NB4 (cell line): Measurements from ENCODE around the gene VANGL2.

Experiments used
- DNase-seq: peaks from one replicate; pipeline ENCODE4 v3.0.0; 2010; ENCODE audit warnings: low read depth
- H3K4me3 ChIP-seq: one replicate; pipeline ENCODE4 v1.5.1; 2011; ENCODE audit warnings: mild to moderate bottlenecking, low read depth, low read length, moderate library complexity
- CTCF ChIP-seq: IDR thresholded peaks from one replicate; pipeline ENCODE4 v1.5.1; 2012; ENCODE audit warnings: low read depth, low read length
- MAX ChIP-seq: IDR thresholded peaks from 2 replicates; pipeline ENCODE4 v1.6.1; 2011; ENCODE audit warnings: low read depth, low read length
- MYC ChIP-seq: IDR thresholded peaks from 2 replicates; pipeline ENCODE4 v1.6.1; 2011; ENCODE audit warnings: low read depth, low read length
- POLR2A ChIP-seq: IDR thresholded peaks from 2 replicates; pipeline ENCODE4 v1.6.1; 2011; ENCODE audit warnings: mild to moderate bottlenecking; ENCODE audit not compliant: insufficient read length; ENCODE audit errors: extremely low read depth

The VANGL2 gene

GRCh38 chr1:160367516-160367900 is 32.9 kb upstream of the VANGL2 start:
- no peak for DNase-seq
- TF ChIP-seq POLR2A (no peak), CTCF (no peak), MYC (no peak), MAX (no peak)
- no peak overlapping the region for H3K4me3 ChIP-seq

DNA sequence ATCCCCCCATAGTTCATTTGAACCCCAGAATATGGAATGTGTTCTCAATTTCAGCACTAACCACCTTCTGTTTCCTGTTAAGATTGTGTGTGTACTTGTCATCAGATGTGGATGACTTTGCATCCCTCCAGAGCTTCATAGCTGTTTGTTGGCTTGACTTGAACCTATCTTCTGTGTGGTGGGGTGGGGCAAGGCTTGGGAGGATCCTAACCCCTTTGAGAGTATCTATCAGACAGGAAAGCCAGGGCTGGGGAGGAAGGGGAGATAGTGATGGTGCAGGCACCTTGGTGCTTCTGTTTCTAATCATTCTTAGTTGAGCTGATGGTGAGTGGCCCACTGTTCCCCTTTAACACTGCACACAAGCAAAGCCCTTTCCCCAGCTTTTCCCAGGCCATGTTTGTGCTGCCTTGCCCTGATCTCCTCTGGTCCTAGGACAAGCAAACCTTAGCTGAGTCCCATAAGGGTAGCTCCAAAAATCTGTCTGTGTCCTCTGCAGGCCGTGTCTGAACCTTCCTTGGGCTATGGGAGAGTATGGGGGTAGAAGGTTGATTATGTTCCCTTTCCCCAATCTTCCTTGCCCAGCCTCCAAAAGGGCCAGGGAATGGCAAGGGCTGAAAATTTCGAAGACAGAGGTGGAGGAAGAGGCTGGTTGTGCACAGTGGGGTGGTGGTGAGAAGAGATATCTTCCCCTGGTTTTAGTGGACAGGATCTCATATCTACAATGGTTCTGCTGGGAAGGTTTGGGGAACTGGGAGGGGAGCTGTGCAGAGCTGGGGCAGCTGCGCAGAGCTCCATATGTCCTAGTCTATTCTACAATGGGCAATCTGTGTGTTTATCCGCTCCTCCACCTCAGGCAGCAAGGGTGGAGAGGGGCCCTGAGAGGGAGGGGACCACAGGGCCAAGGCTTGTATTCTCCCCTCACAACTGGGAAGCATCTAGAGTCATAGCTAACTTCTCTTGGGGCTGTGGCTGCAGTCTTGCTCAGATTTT is 32.1 kb upstream of the VANGL2 start:
- no peak overlapping the region for H3K4me3 ChIP-seq
- TF ChIP-seq CTCF, result no peak
- TF ChIP-seq MAX, result no peak
- DNase-seq, result no peak

DNA sequence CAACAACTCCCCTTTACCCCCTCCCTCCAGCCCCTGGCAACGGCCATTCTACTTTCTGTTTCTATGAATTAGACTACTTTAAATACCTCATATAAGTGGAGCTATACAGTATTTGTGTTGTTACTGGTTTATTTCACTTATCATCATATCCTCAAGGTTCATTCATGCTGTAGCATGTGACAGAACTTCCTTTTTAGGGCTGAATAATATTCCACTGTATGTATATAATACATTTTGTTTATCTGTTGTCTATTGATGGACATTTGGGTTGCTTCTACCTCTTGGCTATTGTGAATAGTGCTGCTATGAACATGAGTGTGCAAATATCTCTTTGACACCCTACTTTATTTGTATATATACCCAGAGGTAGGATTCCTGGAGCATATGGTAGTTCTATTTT is 31.3 kb upstream of the VANGL2 start:
- no peak for DNase-seq
- TF ChIP-seq POLR2A, result no peak
- no peak for TF ChIP-seq CTCF
- TF ChIP-seq MAX, result no peak
- no peak for TF ChIP-seq MYC
- no peak overlapping the region for H3K4me3 ChIP-seq

GRCh38 chr1:160370561-160371345 is 29.6 kb upstream of the VANGL2 start:
- no peak overlapping the region for H3K4me3 ChIP-seq
- TF ChIP-seq CTCF (no peak), MAX (no peak), POLR2A (no peak), MYC (no peak)
- no peak for DNase-seq

- TF ChIP-seq MYC (no peak), CTCF (no peak), MAX (no peak), POLR2A (no peak)
- DNase-seq, result no peak
- no peak overlapping the region for H3K4me3 ChIP-seq
Measured at GRCh38 chr1:160371346-160371631, 29.1 kb upstream of the VANGL2 start.
